Motor neuron (in vitro differentiated cells): Measurements from ENCODE around the gene PRB4. TPM values are rescaled to one million over a fixed set of nuclear protein-coding genes. Genes with fewer than 3 reads are reported as not detected.

Experiments
- total RNA-seq, 8 experiments: library from RNA; unstranded; fragments of 300-600 nt; gene quantifications; 2 replicates each; pipeline versions ENCODE4 v1.2.3 to v1.2.4, GENCODE V29; 2022

The PRB4 gene
- total RNA-seq, 8 experiments from 2014 or later, result 0.54 to 15.8 (median 1.0) TPM; not detected in 4

Other genes with a start within 250 kb of the PRB4 start
- gene TAS2R46, start 248.1 kb downstream of the PRB4 start, total RNA-seq, result 1 to 10 TPM in 7 of 8 experiments, under 1 TPM in 1; 0.83 to 9.3 (median 1.8) TPM
- 1 to 10 TPM in 5 of 8 experiments, under 1 TPM in 3; 0.65 to 5.2 (median 1.7) TPM for gene TAS2R43, start 218.1 kb downstream of the PRB4 start, total RNA-seq
- gene TAS2R30, start 175.8 kb downstream of the PRB4 start, total RNA-seq, result 10 to 100 TPM in 2 of 8 experiments, 1 to 10 TPM in 5, under 1 TPM in 1; 0.96 to 23.4 (median 3.9) TPM
- 10 to 100 TPM; 10.9 to 80.5 (median 15.5) TPM for gene SMIM10L1, start 139.2 kb downstream of the PRB4 start, total RNA-seq
- 1 to 10 TPM in 2 of 8 experiments, under 1 TPM in 3, not detected in 3; 0.11 to 2.8 (median 0.62) TPM for gene TAS2R42, start 123.5 kb downstream of the PRB4 start, total RNA-seq
- 1 to 10 TPM in 3 of 8 experiments, under 1 TPM in 3, not detected in 2; 0.32 to 1.7 (median 0.86) TPM for gene PRB3, start 40.7 kb downstream of the PRB4 start, total RNA-seq
- 100 to 1,000 TPM in 1 of 8 experiments, 10 to 100 TPM in 1, 1 to 10 TPM in 3, under 1 TPM in 1, not detected in 2; 0.83 to 152 (median 1.1) TPM for gene PRB2, start 85.1 kb upstream of the PRB4 start, total RNA-seq